Body of pancreas (tissue), 4 donors: Measurements from ENCODE around the gene MYO18B. TPM values are rescaled to one million over a fixed set of nuclear protein-coding genes. Genes with fewer than 3 reads are reported as not detected.

Experiments used
- ATAC-seq: fragments of 150-250 bp; one replicate; pipeline ENCODE4 v1.9.1; 2016
- DNase-seq, 4 donors: peaks; one replicate each; pipeline ENCODE4 v3.0.0-alpha.2; 2019
- H3K27ac ChIP-seq, 4 donors: fragments of 200-600 bp; sonication (generic); 1 replicate in 3 of 4; 2 replicates in 1 of 4; pipeline versions ENCODE4 v1.5.1 to v1.6.1; 2016 to 2019; ENCODE audit warnings: mild to moderate bottlenecking in 1 of 4, mixed read lengths in 1 of 4, moderate library complexity in 1 of 4
- H3K27me3 ChIP-seq, 2 donors: fragments of 200-600 bp; sonication (generic); one replicate each; pipeline ENCODE4 v1.6.0; 2016; ENCODE audit warnings: mild to moderate bottlenecking in 1 of 2
- H3K36me3 ChIP-seq, 2 donors: fragments of 200-600 bp; sonication (generic); replicated peaks in 1 of 2; 2 replicates each; pipeline ENCODE4 v1.5.1; 2016; ENCODE audit warnings: low read depth in 2 of 2; ENCODE audit not compliant: insufficient read depth in 1 of 2
- H3K4me1 ChIP-seq: fragments of 200-600 bp; sonication (generic); one replicate; pipeline ENCODE4 v1.6.0; 2016
- H3K4me3 ChIP-seq, 2 donors: fragments of 200-600 bp; sonication (generic); 1 replicate in 1 of 2; 2 replicates in 1 of 2; pipeline ENCODE4 v1.5.1; 2016 to 2019
- H3K9me3 ChIP-seq, 3 donors: fragments of 200-600 bp; sonication (generic); 1 replicate in 2 of 3; 2 replicates in 1 of 3; pipeline ENCODE4 v1.5.1; 2016
- CTCF ChIP-seq, 7 experiments: fragments of 450-650 bp in 4 of 7; fragments of 200-600 bp in 3 of 7; sonication (generic) in 3 of 7; IDR thresholded peaks; one replicate each; pipeline ENCODE4 v1.5.1; 2016 to 2019; ENCODE audit warnings: antibody characterized with exemption in 7 of 7
- POLR2A ChIP-seq, 3 donors: fragments of 450-650 bp; IDR thresholded peaks; one replicate each; pipeline ENCODE4 v1.6.1; 2016; ENCODE audit warnings: antibody characterized with exemption in 3 of 3, mild to moderate bottlenecking in 2 of 3
- WGBS, 2 donors: methylation state at CpG; one replicate each; pipeline ENCODE4 v1.1.5; 2017; 5-methylcytosine and 5-hydroxymethylcytosine counted together
- intact Hi-C: fragments of 100-400 bp; cut with DNase I; formaldehyde crosslinking; loops from one replicate; pipeline ENCODE4 v1.15.1; 2023
- total RNA-seq, 2 donors: library from RNA; depleted of rRNA; stranded (reverse); fragments of >200 nt; gene quantifications; one replicate each; pipeline ENCODE4 v1.1.0, GENCODE V29; 2016

Gene MYO18B
- total RNA-seq, 2 donors from 2014 or later, result 1.3 TPM; not detected in 1

DNA sequence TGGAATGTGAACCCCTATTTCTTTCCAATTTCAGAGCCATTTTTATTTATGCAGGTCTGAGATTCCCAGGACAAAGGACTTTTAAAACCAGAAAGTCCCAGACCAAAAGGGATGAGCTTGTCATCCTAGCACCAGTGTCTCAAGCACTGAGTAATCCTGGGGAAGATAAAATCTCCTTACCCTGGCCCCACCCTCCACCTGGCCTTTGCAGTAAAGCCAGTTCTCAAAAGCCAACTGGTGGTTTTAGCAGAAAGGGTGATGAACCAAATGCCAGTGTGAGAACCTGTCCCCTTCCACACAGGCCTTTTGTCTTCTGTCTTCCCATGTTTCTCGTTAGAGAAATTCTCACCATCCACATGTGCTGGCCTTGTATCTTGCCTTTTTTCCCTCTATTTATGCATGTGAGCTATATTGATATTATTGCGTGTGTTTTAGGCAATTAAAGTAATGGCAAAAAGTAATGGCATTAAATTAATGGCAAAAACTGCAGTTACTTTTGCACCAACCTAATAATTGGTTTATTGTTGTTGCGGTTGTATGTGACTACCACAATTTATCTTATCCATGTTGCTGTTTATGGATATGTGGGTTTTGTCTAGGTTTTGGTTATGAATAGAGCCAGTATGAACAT, 191.3 kb downstream of the MYO18B start:
- Histone ChIP-seq H3K36me3 (no peaks in the 10 kb centered on the region), H3K4me3 (no peak overlapping the region), H3K9me3 (no peaks in the 10 kb centered on the region), H3K4me1 (peaks cover 8% of the 10 kb centered on the region), H3K27me3 (no peaks in the 10 kb centered on the region), H3K27ac (no peak overlapping the region)
- no peak for DNase-seq
- WGBS, 2 donors, result 78 to 94% methylated on average over 3 of the region's 3 CpGs
- intact Hi-C loops, result no loop called here
- ATAC-seq, result no peak
- TF ChIP-seq POLR2A (IDR thresholded peaks at IDR 0.05), result no peak
- TF ChIP-seq CTCF (IDR thresholded peaks at IDR 0.05), result no peak

DNA sequence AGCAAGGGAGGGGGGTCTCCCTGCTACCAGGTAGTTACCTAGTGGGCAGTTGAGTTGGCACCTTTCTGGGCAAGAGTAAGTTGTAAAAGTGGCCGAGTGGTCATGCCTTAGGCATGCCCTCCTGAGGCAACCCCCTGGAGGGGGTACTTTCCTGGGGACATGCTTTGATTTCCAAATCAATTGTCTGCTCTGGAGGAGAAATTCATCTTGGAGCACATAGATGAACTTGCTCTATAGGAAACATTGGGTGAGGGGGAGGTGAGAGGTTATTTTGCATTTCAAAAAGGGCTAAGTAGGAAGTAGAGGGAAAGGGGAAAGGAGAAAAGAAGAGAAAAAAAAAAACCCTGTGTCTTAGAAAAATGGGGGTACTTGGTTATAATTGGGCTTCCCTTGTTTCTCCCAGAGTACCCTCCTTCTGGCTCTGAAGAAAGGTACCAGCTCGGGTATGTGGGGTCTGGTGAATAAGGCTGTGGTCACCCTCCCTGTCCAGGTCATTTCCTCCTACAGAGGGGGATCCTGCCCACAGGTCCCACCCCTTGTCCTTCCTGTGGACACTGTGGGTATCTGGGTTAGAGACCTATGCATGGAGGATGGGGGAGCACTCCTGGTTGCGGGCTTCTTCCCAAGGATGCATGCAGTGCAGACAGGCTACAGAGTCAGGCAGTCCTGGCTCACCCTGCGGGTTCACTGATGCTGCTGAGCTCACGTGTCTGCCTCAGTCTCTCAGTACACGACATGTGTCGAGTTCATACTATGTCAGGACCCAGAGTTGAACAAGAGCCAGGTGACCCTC, 193.5 kb downstream of the MYO18B start:
- ATAC-seq, result no peak

GRCh38 chr22:25938151-25938550, 196.2 kb downstream of the MYO18B start:
- no peak overlapping the region for H3K27ac ChIP-seq
- H3K36me3 ChIP-seq, result no peaks in the 10 kb centered on the region
- WGBS, 2 donors, result 16 to 62% methylated on average over 1 of the region's 1 CpG
- ATAC-seq (no peak), DNase-seq (no peak)
- H3K9me3 ChIP-seq, result no peaks in the 10 kb centered on the region
- TF ChIP-seq POLR2A (IDR thresholded peaks at IDR 0.05), result no peak
- no peaks in the 10 kb centered on the region for H3K4me1 ChIP-seq
- intact Hi-C loops, result no loop called here
- no peaks in the 10 kb centered on the region for H3K27me3 ChIP-seq
- no peak overlapping the region for H3K4me3 ChIP-seq

More for the DNA sequence above, 193.5 kb downstream of the MYO18B start:
- intact Hi-C loops, result no loop called here
- DNase-seq, result no peak
- peaks cover 8% of the 10 kb centered on the region for H3K4me1 ChIP-seq
- H3K27me3 ChIP-seq, result no peaks in the 10 kb centered on the region
- H3K4me3 ChIP-seq, result no peak overlapping the region
- H3K9me3 ChIP-seq, result no peaks in the 10 kb centered on the region
- no peak for TF ChIP-seq POLR2A (IDR thresholded peaks at IDR 0.05)
- no peak for TF ChIP-seq CTCF (IDR thresholded peaks at IDR 0.05)
- no peak overlapping the region for H3K27ac ChIP-seq
- no peaks in the 10 kb centered on the region for H3K36me3 ChIP-seq
- WGBS, 2 donors, result 61 to 62% methylated on average over 7 of the region's 7 CpGs

- no peak for ATAC-seq
- no peaks in the 10 kb centered on the region for H3K9me3 ChIP-seq
- DNase-seq, result no peak
- intact Hi-C loops, result no loop called here
- H3K27ac ChIP-seq, result no peak overlapping the region
- 74 to 86% methylated on average over 4 of the region's 4 CpGs for WGBS, 2 donors
- H3K27me3 ChIP-seq, result no peaks in the 10 kb centered on the region
- no peak for TF ChIP-seq CTCF (IDR thresholded peaks at IDR 0.05)
- no peak for TF ChIP-seq POLR2A (IDR thresholded peaks at IDR 0.05)
- no peaks in the 10 kb centered on the region for H3K36me3 ChIP-seq
- H3K4me1 ChIP-seq, result no peaks in the 10 kb centered on the region
- no peak overlapping the region for H3K4me3 ChIP-seq
Observed at GRCh38 chr22:25939384-25939783, 197.4 kb downstream of the MYO18B start.

DNA sequence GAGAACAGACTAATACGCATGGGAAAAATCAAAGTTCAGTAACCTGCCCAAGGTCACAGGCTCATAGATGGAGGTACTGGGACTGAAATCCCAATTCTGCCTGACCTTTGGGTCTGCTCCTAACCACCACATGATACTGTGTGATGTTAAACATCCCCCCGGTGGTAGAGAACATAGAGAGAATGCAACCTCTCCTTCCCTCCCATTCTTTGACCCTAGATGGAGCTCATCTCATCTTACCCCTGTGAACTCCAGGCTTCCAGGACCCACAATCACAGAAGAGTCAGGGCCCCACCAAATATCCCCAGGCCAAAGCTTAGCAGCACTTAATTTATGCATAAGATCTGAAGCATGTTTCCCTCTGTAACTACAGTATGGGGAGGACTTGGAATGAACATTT, 198.5 kb downstream of the MYO18B start:
- Histone ChIP-seq H3K27ac (no peak overlapping the region), H3K36me3 (no peaks in the 10 kb centered on the region), H3K4me1 (no peaks in the 10 kb centered on the region), H3K4me3 (no peak overlapping the region), H3K27me3 (no peaks in the 10 kb centered on the region), H3K9me3 (no peaks in the 10 kb centered on the region)
- ATAC-seq, result no peak
- 54 to 72% methylated on average over 2 of the region's 2 CpGs for WGBS, 2 donors
- TF ChIP-seq CTCF (IDR thresholded peaks at IDR 0.05), result no peak
- TF ChIP-seq POLR2A (IDR thresholded peaks at IDR 0.05), result no peak
- no peak for DNase-seq
- intact Hi-C loops, result no loop called here
